H1 (cell line): ENCODE results near the gene KPRP. TPM values are rescaled to one million over a fixed set of nuclear protein-coding genes. Genes with fewer than 3 reads are reported as not detected.

Source experiments
- CTCF ChIA-PET: fragments of 300-600 bp; sonication (Branson Sonifier 250); formaldehyde crosslinking; loops from one replicate; lab custom pipeline; 2021; ENCODE audit not compliant: partially characterized antibody; lab: Charles Lee
- POLR2A ChIA-PET: fragments of 300-600 bp; sonication (Branson Sonifier 250); formaldehyde crosslinking; loops from one replicate; lab custom pipeline; 2021; ENCODE audit warnings: inconsistent platforms; ENCODE audit not compliant: partially characterized antibody; lab: Charles Lee
- DNase-seq, 2 experiments: peaks; one replicate each; pipeline versions ENCODE4 v3.0.0 to v3.0.0-alpha.2; 2010 to 2022; ENCODE audit warnings: low spot score in 2 of 2, low read depth in 1 of 2, mixed read lengths in 1 of 2
- FAIRE-seq: peaks from 2 replicates; lab custom pipeline; 2011; peaks lifted over from hg19 to GRCh38; lab: Jason Lieb, UNC
- H2AFZ ChIP-seq: 2 replicates; pipeline ENCODE4 v1.8.1; 2012; ENCODE audit warnings: low read length, inconsistent platforms
- H2AK5ac ChIP-seq: 2 replicates; pipeline ENCODE4 v1.6.1; 2013; ENCODE audit warnings: low read depth, low read length
- H2BK120ac ChIP-seq: replicated peaks from 2 replicates; pipeline ENCODE3; 2013; ENCODE audit warnings: low read depth, low read length, inconsistent platforms
- H2BK12ac ChIP-seq: 2 replicates; pipeline ENCODE4 v1.6.1; 2013; ENCODE audit warnings: low read depth, low read length
- H2BK15ac ChIP-seq: 2 replicates; pipeline ENCODE4 v1.6.1; 2013; ENCODE audit warnings: low read length
- H2BK20ac ChIP-seq: 2 replicates; pipeline ENCODE4 v1.6.1; 2013; ENCODE audit warnings: low read length
- H2BK5ac ChIP-seq: 2 replicates; pipeline ENCODE4 v1.6.1; 2013; ENCODE audit warnings: low read depth, low read length
- H3K14ac ChIP-seq: 2 replicates; pipeline ENCODE4 v1.6.1; 2013; ENCODE audit warnings: inconsistent platforms; ENCODE audit not compliant: insufficient read length
- H3K18ac ChIP-seq: 2 replicates; pipeline ENCODE4 v1.6.1; 2013; ENCODE audit warnings: low read length; ENCODE audit errors: extremely low read depth
- H3K23ac ChIP-seq: 2 replicates; pipeline ENCODE4 v1.6.1; 2013; ENCODE audit warnings: inconsistent platforms; ENCODE audit not compliant: insufficient read length
- H3K23me2 ChIP-seq: 2 replicates; pipeline ENCODE4 v1.6.1; 2013; ENCODE audit warnings: low read depth, low read length
- H3K27ac ChIP-seq: 2 replicates; pipeline ENCODE4 v1.6.1; 2011; ENCODE audit warnings: low read depth, low read length, inconsistent platforms
- H3K27me3 ChIP-seq, 4 experiments: replicated peaks in 1 of 4; 1 replicate in 1 of 4; 2 replicates in 3 of 4; pipeline versions ENCODE4 v1.6.1 to v1.8.1; 2011 to 2013; ENCODE audit warnings: low read length in 3 of 4, mild to moderate bottlenecking in 3 of 4, inconsistent platforms in 2 of 4, mixed read lengths in 2 of 4, moderate library complexity in 1 of 4; ENCODE audit not compliant: control insufficient read depth in 3 of 4, insufficient read depth in 3 of 4; ENCODE audit errors: extremely low read depth in 1 of 4
- H3K36me3 ChIP-seq, 4 experiments: 2 replicates each; pipeline versions ENCODE4 v1.6.1 to v1.8.1; 2011 to 2013; ENCODE audit warnings: mild to moderate bottlenecking in 4 of 4, low read length in 3 of 4, moderate library complexity in 2 of 4, control low read depth in 1 of 4, inconsistent platforms in 1 of 4; ENCODE audit not compliant: insufficient read depth in 4 of 4, control insufficient read depth in 2 of 4
- H3K4ac ChIP-seq: replicated peaks from 2 replicates; pipeline ENCODE3; 2013; ENCODE audit warnings: low read length, low read depth, mixed read lengths, inconsistent platforms; ENCODE audit not compliant: insufficient read length
- H3K4me1 ChIP-seq, 4 experiments: replicated peaks in 1 of 4; 1 replicate in 1 of 4; 2 replicates in 3 of 4; pipeline versions ENCODE4 v1.6.1 to v1.8.1; 2011 to 2013; ENCODE audit warnings: low read length in 3 of 4, inconsistent platforms in 2 of 4, mixed read lengths in 1 of 4; ENCODE audit not compliant: insufficient read depth in 4 of 4, control insufficient read depth in 3 of 4
- H3K4me2 ChIP-seq, 2 experiments: 2 replicates each; pipeline versions ENCODE4 v1.6.1 to v1.8.1; 2011 to 2013; ENCODE audit warnings: low read depth in 2 of 2, low read length in 2 of 2, control low read depth in 1 of 2, inconsistent platforms in 1 of 2, mild to moderate bottlenecking in 1 of 2; ENCODE audit not compliant: insufficient read depth in 1 of 2
- H3K4me3 ChIP-seq, 4 experiments: fragments of 200-600, 300-600 bp in 1 of 4; sonication (generic), shearing (Covaris generic), sonication (Bioruptor Twin) in 1 of 4; 2 replicates each; pipeline versions ENCODE4 v1.5.1 to v1.8.1; 2011 to 2016; ENCODE audit warnings: low read length in 4 of 4, low read depth in 3 of 4, control low read depth in 2 of 4, inconsistent platforms in 2 of 4, mild to moderate bottlenecking in 2 of 4, mixed read lengths in 1 of 4, moderate library complexity in 1 of 4; ENCODE audit not compliant: insufficient read depth in 2 of 4; ENCODE audit errors: extremely low read depth in 1 of 4
- H3K56ac ChIP-seq: replicated peaks from 2 replicates; pipeline ENCODE3; 2013; ENCODE audit warnings: low read depth, mild to moderate bottlenecking, mixed read lengths, low read length, inconsistent platforms; ENCODE audit not compliant: insufficient read length
- H3K79me1 ChIP-seq: 2 replicates; pipeline ENCODE4 v1.6.1; 2013; ENCODE audit warnings: low read depth, low read length, control low read depth
- H3K79me2 ChIP-seq, 2 experiments: 2 replicates each; pipeline versions ENCODE4 v1.6.1 to v1.8.1; 2012 to 2013; ENCODE audit warnings: low read length in 2 of 2, mild to moderate bottlenecking in 2 of 2, inconsistent platforms in 1 of 2; ENCODE audit not compliant: insufficient read depth in 2 of 2, control insufficient read depth in 1 of 2
- H3K9ac ChIP-seq, 4 experiments: replicated peaks in 1 of 4; 1 replicate in 1 of 4; 2 replicates in 3 of 4; pipeline versions ENCODE4 v1.6.1 to v1.8.1; 2011 to 2013; ENCODE audit warnings: low read depth in 3 of 4, low read length in 3 of 4, control low read depth in 2 of 4, mild to moderate bottlenecking in 2 of 4, moderate library complexity in 2 of 4, inconsistent platforms in 1 of 4; ENCODE audit errors: extremely low read depth in 1 of 4
- H3K9me3 ChIP-seq, 2 experiments: 2 replicates each; pipeline versions ENCODE4 v1.6.1 to v1.8.1; 2012 to 2013; ENCODE audit warnings: mild to moderate bottlenecking in 2 of 2, moderate library complexity in 2 of 2, control low read depth in 1 of 2, inconsistent platforms in 1 of 2, low read depth in 1 of 2, low read length in 1 of 2, mixed read lengths in 1 of 2; ENCODE audit not compliant: insufficient read depth in 2 of 2
- H4K20me1 ChIP-seq, 2 experiments: replicated peaks in 1 of 2; 2 replicates each; pipeline versions ENCODE3 to v1.8.1; 2011 to 2013; ENCODE audit warnings: inconsistent platforms in 2 of 2, low read length in 2 of 2, mild to moderate bottlenecking in 1 of 2; ENCODE audit not compliant: insufficient read depth in 2 of 2, control insufficient read depth in 1 of 2
- H4K5ac ChIP-seq: 2 replicates; pipeline ENCODE4 v1.6.1; 2013; ENCODE audit warnings: low read length, low read depth, mixed read lengths, inconsistent platforms; ENCODE audit not compliant: insufficient read length
- H4K8ac ChIP-seq: 2 replicates; pipeline ENCODE4 v1.8.0; 2013; ENCODE audit warnings: mild to moderate bottlenecking, moderate library complexity, low read length, inconsistent platforms; ENCODE audit not compliant: insufficient read depth; ENCODE audit errors: extremely low read depth
- H4K91ac ChIP-seq: replicated peaks from 2 replicates; pipeline ENCODE3; 2013; ENCODE audit warnings: low read length, mixed read lengths, inconsistent platforms; ENCODE audit not compliant: insufficient read length
- GABPA ChIP-seq: IDR thresholded peaks from 2 replicates; pipeline ENCODE4 v1.6.1; 2011; ENCODE audit warnings: mild to moderate bottlenecking, low read length, moderate library complexity, borderline replicate concordance; ENCODE audit not compliant: insufficient read depth
- WGBS, 2 experiments: shearing (Covaris generic) in 1 of 2; methylation state at CpG; one replicate each; pipeline versions ENCODE4 v1.1.6 to v1.1.7; 2013 to 2015; ENCODE audit warnings: low lambda C conversion rate in 2 of 2, mixed read lengths in 2 of 2, inconsistent platforms in 1 of 2, low coverage in 1 of 2, missing lambda C conversion rate in 1 of 2; ENCODE audit not compliant: insufficient replicate concordance in 2 of 2, insufficient coverage in 1 of 2, insufficient read length in 1 of 2; ENCODE audit errors: extremely low coverage in 1 of 2, missing lambda C conversion rate in 1 of 2; 5-methylcytosine and 5-hydroxymethylcytosine counted together
- polyA plus RNA-seq, 7 experiments: library from polyadenylated mRNA; depleted of rRNA in 3 of 7; stranded (reverse) in 5 of 7; unstranded in 2 of 7; fragments of >200 nt in 5 of 7; fragments of 200-250 nt in 2 of 7; gene quantifications; 1 replicate in 5 of 7; 2 replicates in 1 of 7; 4 replicates in 1 of 7; pipeline versions ENCODE4 v1.2.1 to v1.2.3, GENCODE V29; 2011 to 2013; ENCODE audit warnings: missing spikeins in 2 of 7, mixed read lengths in 2 of 7
- total RNA-seq: library from RNA; stranded (reverse); fragmentation: NEBNext Ultra II Directional; extraction: Animal tissue kit (Norgen Biotek cat#: 25700); gene quantifications from 2 replicates; pipeline ENCODE4 v1.2.1, GENCODE V29; 2021

Gene KPRP
- total and polyA plus RNA-seq, 2 of the 8 experiments (the other 6 are each of a cell fraction or from before 2014, with no cell fraction given), result not detected

DNA sequence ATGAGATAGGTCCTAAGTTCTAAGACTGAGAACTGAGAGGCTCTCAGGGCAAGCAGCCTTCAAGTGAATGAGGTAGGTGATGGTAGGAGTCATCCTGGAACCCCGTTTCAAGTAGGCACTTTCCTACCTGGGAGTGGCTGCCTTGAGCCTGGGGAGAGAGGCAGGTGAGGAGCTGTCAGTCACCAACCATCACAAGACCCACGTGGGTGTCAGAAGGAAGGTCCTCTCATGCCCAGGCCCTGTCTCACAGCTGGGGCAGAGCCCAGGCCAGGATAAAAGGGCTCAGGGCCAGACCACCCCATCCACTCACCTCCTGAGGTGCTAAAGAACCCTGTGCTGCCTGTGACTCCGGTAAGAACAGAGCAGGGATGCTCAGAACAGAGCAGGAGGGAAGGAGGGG, 38.6 kb downstream of the KPRP start, which contains the start of gene LCE1D:
Gene LCE1D (plus strand): TSS at position 301 of the 400 bp plus-strand sequence. CDS start 1,074 bp downstream, outside the sequence.
- Histone ChIP-seq H3K14ac (no peak within 1 kb of the TSS), H2BK120ac (no peak within 1 kb of the TSS), H3K4me2 (no peak within 1 kb of the TSS), H2BK20ac (no peak within 1 kb of the TSS), H3K9me3 (peaks cover 25 to 47% of the 10 kb centered on the region in 2 experiments), H3K79me1 (no peaks in the 10 kb centered on the region), H2BK5ac (no peak within 1 kb of the TSS), H4K8ac (no peak within 1 kb of the TSS), H3K56ac (no peak within 1 kb of the TSS), H4K20me1 (no peaks in the 10 kb centered on the region), H2BK15ac (no peak within 1 kb of the TSS), H3K4me1 (no peaks in the 10 kb centered on the region), H3K23me2 (no peaks in the 10 kb centered on the region), H3K27me3 (no peaks in the 10 kb centered on the region), H3K18ac (no peak within 1 kb of the TSS), H3K36me3 (no peaks in the 10 kb centered on the region), H4K5ac (no peak within 1 kb of the TSS), H3K4ac (no peak within 1 kb of the TSS), H3K4me3 (no peak within 1 kb of the TSS), H4K91ac (no peak within 1 kb of the TSS), H3K9ac (no peak within 1 kb of the TSS), H3K79me2 (no peaks in the 10 kb centered on the region), H2AFZ (no peak within 1 kb of the TSS), H2BK12ac (no peak within 1 kb of the TSS), H2AK5ac (no peak within 1 kb of the TSS), H3K27ac (no peak within 1 kb of the TSS), H3K23ac (no peak within 1 kb of the TSS)
- CTCF ChIA-PET, result interaction anchor here (0.6 kb wide), 1 partner anchor 424 kb away, joined by 3 read pairs; no protein-coding TSS in a partner anchor
- TF ChIP-seq GABPA, result no peak
- FAIRE-seq (no peak), DNase-seq (no peak)
- no CpG with 5 or more reads among the region's 3 CpGs for WGBS, 2 experiments
- POLR2A ChIA-PET, result no interaction called here
